ENCODE results near the gene GLOD5.
A peak's percentile ranks its signal among the peaks of the same experiment; 100 is the strongest.
"Not testable (repeated sequence)": the region's sequence is repeated elsewhere in the genome, so short reads cannot be mapped to it uniquely, and the experiment has no call there.

Gene GLOD5

GRCh38 chrX:48794911-48795515, 33.5 kb downstream of the GLOD5 start:
- DNase-seq, result no peak

- no peak for DNase-seq
Observed at GRCh38 chrX:48798318-48798717, 36.8 kb downstream of the GLOD5 start.

GRCh38 chrX:48800574-48801279, 39.2 kb downstream of the GLOD5 start:
- no peak for DNase-seq

- DNase-seq, result peak; percentile 93
Observed at GRCh38 chrX:48801280-48802088, 39.9 kb downstream of the GLOD5 start, which contains the start of gene HDAC6. TSS of gene HDAC6 (plus strand) at chrX:48802067. CDS start at chrX:48802693, 626 bp downstream.

GRCh38 chrX:48802089-48802904, 40.8 kb downstream of the GLOD5 start:
- peak; percentile 70 to 71 for DNase-seq

GRCh38 chrX:48802905-48803200, 41.3 kb downstream of the GLOD5 start:
- DNase-seq, result no peak

GRCh38 chrX:48806081-48806480, 44.5 kb downstream of the GLOD5 start:
- DNase-seq, result no peak

GRCh38 chrX:48813644-48814043, 52.1 kb downstream of the GLOD5 start:
- DNase-seq, result no peak

GRCh38 chrX:48814722-48815121, 53.2 kb downstream of the GLOD5 start:
- no peak for DNase-seq

GRCh38 chrX:48815266-48815665, 53.7 kb downstream of the GLOD5 start:
- no peak for DNase-seq

GRCh38 chrX:48816014-48816810, 54.7 kb downstream of the GLOD5 start:
- DNase-seq, result no peak

GRCh38 chrX:48818098-48818497, 56.6 kb downstream of the GLOD5 start:
- DNase-seq, result no peak

GRCh38 chrX:48818866-48819265, 57.3 kb downstream of the GLOD5 start:
- no peak for DNase-seq

- DNase-seq, result not testable (repeated sequence)
Observed at GRCh38 chrX:48819394-48819793, 57.8 kb downstream of the GLOD5 start.

- DNase-seq, result no peak
Observed at GRCh38 chrX:48823053-48823452, 61.5 kb downstream of the GLOD5 start.
